AG09319 (cell line): ENCODE results near the gene PTGFRN.

Source experiments
- DNase-seq: peaks from one replicate; pipeline ENCODE4 v3.0.0-alpha.2; 2010; ENCODE audit warnings: low read depth; ENCODE audit errors: extremely low read depth
- TF ChIP-seq, protein P1 (sequence below): IDR thresholded peaks from 2 replicates; pipeline ENCODE4 v1.5.1; 2011; ENCODE audit warnings: low read depth, mild to moderate bottlenecking, inconsistent platforms, low read length, moderate library complexity

PTGFRN gene

DNA sequence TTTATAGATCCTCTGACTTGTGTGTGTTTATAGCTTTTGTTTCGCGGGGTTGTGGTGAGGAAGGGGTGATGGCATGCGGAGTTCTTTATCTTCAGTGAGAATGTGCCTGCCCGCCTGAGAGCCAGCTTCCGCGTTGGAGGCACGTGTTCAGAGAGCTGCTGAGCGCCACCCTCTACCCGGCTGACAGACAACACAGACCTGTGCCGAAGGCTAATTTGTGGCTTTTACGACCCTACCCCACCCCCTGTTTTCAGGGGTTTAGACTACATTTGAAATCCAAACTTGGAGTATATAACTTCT is 77.5 kb downstream of the PTGFRN start:
- no peak for DNase-seq
- TF ChIP-seq, protein P1, sequence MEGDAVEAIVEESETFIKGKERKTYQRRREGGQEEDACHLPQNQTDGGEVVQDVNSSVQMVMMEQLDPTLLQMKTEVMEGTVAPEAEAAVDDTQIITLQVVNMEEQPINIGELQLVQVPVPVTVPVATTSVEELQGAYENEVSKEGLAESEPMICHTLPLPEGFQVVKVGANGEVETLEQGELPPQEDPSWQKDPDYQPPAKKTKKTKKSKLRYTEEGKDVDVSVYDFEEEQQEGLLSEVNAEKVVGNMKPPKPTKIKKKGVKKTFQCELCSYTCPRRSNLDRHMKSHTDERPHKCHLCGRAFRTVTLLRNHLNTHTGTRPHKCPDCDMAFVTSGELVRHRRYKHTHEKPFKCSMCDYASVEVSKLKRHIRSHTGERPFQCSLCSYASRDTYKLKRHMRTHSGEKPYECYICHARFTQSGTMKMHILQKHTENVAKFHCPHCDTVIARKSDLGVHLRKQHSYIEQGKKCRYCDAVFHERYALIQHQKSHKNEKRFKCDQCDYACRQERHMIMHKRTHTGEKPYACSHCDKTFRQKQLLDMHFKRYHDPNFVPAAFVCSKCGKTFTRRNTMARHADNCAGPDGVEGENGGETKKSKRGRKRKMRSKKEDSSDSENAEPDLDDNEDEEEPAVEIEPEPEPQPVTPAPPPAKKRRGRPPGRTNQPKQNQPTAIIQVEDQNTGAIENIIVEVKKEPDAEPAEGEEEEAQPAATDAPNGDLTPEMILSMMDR = no peak

- DNase-seq = no peak
Observed at GRCh38 chr1:116988248-116988647, 78.5 kb downstream of the PTGFRN start.

DNA sequence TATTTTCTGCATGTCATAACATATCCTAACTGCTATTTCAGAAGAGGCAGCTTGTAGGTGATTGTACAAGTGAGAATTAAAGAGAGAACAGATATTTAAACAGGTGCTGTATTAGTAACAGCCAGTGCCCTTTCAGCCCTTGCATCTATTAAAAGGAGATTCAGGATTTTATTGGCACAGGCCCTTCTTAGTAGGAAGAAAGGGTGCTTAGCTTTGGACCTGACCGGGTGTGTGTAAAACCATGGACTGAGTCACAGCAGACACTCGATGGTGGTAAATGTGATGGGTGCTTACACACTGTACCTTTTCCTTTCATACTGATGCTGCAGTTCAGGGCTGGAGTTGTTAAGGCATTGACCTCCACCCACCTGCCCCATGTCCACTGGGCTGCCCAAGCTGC is 79.2 kb downstream of the PTGFRN start:
- no peak for DNase-seq
- TF ChIP-seq, protein P1 = no peak

More at GRCh38 chr1:116988248-116988647, 78.5 kb downstream of the PTGFRN start:
- TF ChIP-seq, protein P1 = no peak

- DNase-seq = no peak
- TF ChIP-seq, protein P1 = no peak
Observed at GRCh38 chr1:116989835-116990234, 80.1 kb downstream of the PTGFRN start.

DNA sequence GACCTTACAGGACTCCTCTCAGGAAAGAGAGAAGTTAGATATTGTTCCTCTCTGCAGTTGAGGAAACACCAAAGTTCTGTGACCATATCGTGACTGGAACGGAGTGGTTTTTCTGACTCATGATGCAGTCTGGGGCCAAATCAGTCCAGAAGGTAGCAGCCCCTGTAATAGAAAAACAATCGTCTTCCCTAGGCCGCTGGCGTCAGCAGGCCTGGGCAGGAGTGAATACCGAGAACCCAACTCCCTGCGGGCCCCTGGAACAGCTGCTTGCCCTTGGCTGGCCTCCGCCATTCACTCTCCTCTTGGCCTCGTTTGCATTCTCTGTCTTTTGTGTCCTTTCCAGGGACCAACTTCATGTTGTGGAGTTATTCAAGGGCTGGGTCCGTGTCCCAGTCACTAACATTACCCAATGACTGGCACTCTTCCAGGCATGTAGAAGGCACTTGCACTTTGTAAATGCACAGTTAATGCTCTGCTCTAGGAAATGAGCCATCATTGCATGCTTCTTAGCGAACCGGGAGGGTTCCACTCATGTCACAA is 81.0 kb downstream of the PTGFRN start:
- peak; percentile 92 for DNase-seq
- TF ChIP-seq, protein P1 = no peak

- DNase-seq = no peak
- TF ChIP-seq, protein P1 = no peak
Observed at GRCh38 chr1:116991171-116991845, 81.6 kb downstream of the PTGFRN start.

GRCh38 chr1:116991918-116992317 is 82.2 kb downstream of the PTGFRN start:
- TF ChIP-seq, protein P1 = no peak

More at GRCh38 chr1:116991918-116992317, 82.2 kb downstream of the PTGFRN start:
- DNase-seq = no peak
